ENCODE data around the gene MYH11.
"Not testable (repeated sequence)": the region's sequence is repeated elsewhere in the genome, so short reads cannot be mapped to it uniquely, and the experiment has no call there.

MYH11 gene

GRCh38 chr16:15843635-15844279 is 13.1 kb downstream of the MYH11 start:
- peak; percentile 13 for DNase-seq (ENCODE audit: low read depth)
- TF ChIP-seq CTCF (conservative IDR thresholded peaks at IDR 0.05; ENCODE audit: low read length): no peak
- no peak overlapping the region for H3K4me3 ChIP-seq (ENCODE audit: low read length)

GRCh38 chr16:15839204-15839603 is 17.6 kb downstream of the MYH11 start:
- H3K4me3 ChIP-seq (ENCODE audit: low read length); DNase-seq (ENCODE audit: low read depth): not testable (repeated sequence)

GRCh38 chr16:15837761-15838160 is 19.1 kb downstream of the MYH11 start:
- no peak for DNase-seq (ENCODE audit: low read depth)
- no peak overlapping the region for H3K4me3 ChIP-seq (ENCODE audit: low read length)
- no peak for TF ChIP-seq CTCF (conservative IDR thresholded peaks at IDR 0.05; ENCODE audit: low read length)

- no peak for TF ChIP-seq CTCF (conservative IDR thresholded peaks at IDR 0.05; ENCODE audit: low read length)
- DNase-seq (ENCODE audit: low read depth): no peak
- no peak overlapping the region for H3K4me3 ChIP-seq (ENCODE audit: low read length)
These were observed 19.7 kb downstream of the MYH11 start for GRCh38 chr16:15836965-15837611.

GRCh38 chr16:15836074-15836473 is 20.8 kb downstream of the MYH11 start:
- DNase-seq (ENCODE audit: low read depth): no peak
- no peak for TF ChIP-seq CTCF (conservative IDR thresholded peaks at IDR 0.05; ENCODE audit: low read length)
- no peak overlapping the region for H3K4me3 ChIP-seq (ENCODE audit: low read length)

- no peak for TF ChIP-seq CTCF (conservative IDR thresholded peaks at IDR 0.05; ENCODE audit: low read length)
- no peak overlapping the region for H3K4me3 ChIP-seq (ENCODE audit: low read length)
- no peak for DNase-seq (ENCODE audit: low read depth)
These were observed 21.5 kb downstream of the MYH11 start for GRCh38 chr16:15835136-15835878.

- TF ChIP-seq CTCF (conservative IDR thresholded peaks at IDR 0.05; ENCODE audit: low read length): no peak
- no peak for DNase-seq (ENCODE audit: low read depth)
- H3K4me3 ChIP-seq (ENCODE audit: low read length): no peak overlapping the region
These were observed 22.3 kb downstream of the MYH11 start for GRCh38 chr16:15834502-15834901.

Data from AG10803 (cell line).